Activated CD8-positive, alpha-beta T cell treated with anti-CD3 and anti-CD28 coated beads for 36 hours (primary cell): ENCODE measurements around the gene HOTAIR. TPM values are rescaled to one million over a fixed set of nuclear protein-coding genes. Genes with fewer than 3 reads are reported as not detected.

Experiments
- ATAC-seq: fragments of 200-7000 bp; cut with Tn5 transposase; one replicate; pipeline ENCODE4 v1.10.0; 2021; ENCODE audit warnings: mild to moderate bottlenecking, moderate library complexity
- CTCF ChIA-PET: fragments of 350-600 bp; sonication (Branson Sonifier 250); formaldehyde crosslinking; loops from one replicate; lab custom pipeline; 2021; ENCODE audit warnings: antibody characterized with exemption; lab: Charles Lee
- POLR2A ChIA-PET: fragments of 350-600 bp; sonication (Branson Sonifier 250); formaldehyde crosslinking; loops from one replicate; lab custom pipeline; 2021; ENCODE audit warnings: antibody characterized with exemption; lab: Charles Lee
- DNase-seq: peaks from one replicate; pipeline ENCODE4 v3.0.0-alpha.2; 2020
- H3K27ac Mint-ChIP-seq: one replicate; pipeline ENCODE4 v1.8.0; 2021; ENCODE audit warnings: mild to moderate bottlenecking, mixed read lengths
- H3K27me3 Mint-ChIP-seq: one replicate; pipeline ENCODE4 v1.8.0; 2021; ENCODE audit warnings: mixed read lengths
- H3K36me3 Mint-ChIP-seq: one replicate; pipeline ENCODE4 v1.8.0; 2021; ENCODE audit warnings: low read depth, mixed read lengths
- H3K4me1 Mint-ChIP-seq: one replicate; pipeline ENCODE4 v1.8.0; 2021; ENCODE audit warnings: low read depth, mixed read lengths
- H3K4me3 Mint-ChIP-seq: one replicate; pipeline ENCODE4 v1.8.0; 2021; ENCODE audit warnings: mild to moderate bottlenecking, moderate library complexity, mixed read lengths
- H3K9me3 Mint-ChIP-seq: one replicate; pipeline ENCODE4 v1.8.0; 2021; ENCODE audit warnings: mixed read lengths
- CTCF ChIP-seq: fragments of 200-600 bp; IDR thresholded peaks from one replicate; pipeline ENCODE4 v1.8.0; 2022; ENCODE audit warnings: antibody characterized with exemption, mild to moderate bottlenecking
- intact Hi-C: fragments of 100-400 bp; cut with micrococcal nuclease; formaldehyde crosslinking; loops from one replicate; pipeline ENCODE4 v1.10.0; 2022
- total RNA-seq, 2 experiments: library from RNA; stranded (reverse); gene quantifications; one replicate each; pipeline ENCODE4 v1.2.3, GENCODE V29; 2021

HOTAIR gene
- total RNA-seq, 2 experiments from 2014 or later = not detected

- Mint-ChIP-seq H3K4me3 (no peak overlapping the region), H3K27ac (no peak overlapping the region), H3K27me3 (peaks cover 77% of the 10 kb centered on the region), H3K4me1 (peaks cover 4% of the 10 kb centered on the region), H3K9me3 (no peaks in the 10 kb centered on the region), H3K36me3 (no peaks in the 10 kb centered on the region)
- no peak for DNase-seq
- ChIA-PET CTCF (no interaction called here), POLR2A (no interaction called here)
- no peak for ATAC-seq
- TF ChIP-seq CTCF = no peak
- intact Hi-C loops = loop anchor here (5.0 kb wide), 1 partner anchor 37 kb away; the partner anchor contains the start of genes HOTAIR and HOXC11
Measured at GRCh38 chr12:53935383-53936341, 39.1 kb downstream of the HOTAIR start.

GRCh38 chr12:53932915-53933314 is 41.8 kb downstream of the HOTAIR start:
- ATAC-seq = no peak
- peaks cover 4% of the 10 kb centered on the region for H3K4me1 Mint-ChIP-seq
- H3K9me3 Mint-ChIP-seq = no peaks in the 10 kb centered on the region
- TF ChIP-seq CTCF = no peak
- POLR2A ChIA-PET = interaction anchor here (0.9 kb wide), 1 partner anchor 8 kb away, joined by 3 read pairs; no protein-coding TSS in a partner anchor
- CTCF ChIA-PET = no interaction called here
- intact Hi-C loops = no loop called here
- H3K27ac Mint-ChIP-seq = no peak overlapping the region
- no peak overlapping the region for H3K4me3 Mint-ChIP-seq
- H3K36me3 Mint-ChIP-seq = no peaks in the 10 kb centered on the region
- DNase-seq = no peak
- H3K27me3 Mint-ChIP-seq = peaks cover 84% of the 10 kb centered on the region

- H3K27ac Mint-ChIP-seq = no peak overlapping the region
- intact Hi-C loops = no loop called here
- peaks cover 4% of the 10 kb centered on the region for H3K4me1 Mint-ChIP-seq
- H3K27me3 Mint-ChIP-seq = peaks cover 81% of the 10 kb centered on the region
- ATAC-seq (no peak), DNase-seq (no peak)
- no peak overlapping the region for H3K4me3 Mint-ChIP-seq
- H3K36me3 Mint-ChIP-seq = no peaks in the 10 kb centered on the region
- H3K9me3 Mint-ChIP-seq = no peaks in the 10 kb centered on the region
- POLR2A ChIA-PET = interaction anchor here (0.9 kb wide), 1 partner anchor 9 kb away, joined by 3 read pairs; no protein-coding TSS in a partner anchor
- no peak for TF ChIP-seq CTCF
- CTCF ChIA-PET = interaction anchor here (0.5 to 0.8 kb wide), 2 partner anchors 53 to 98 kb away, joined by 3 read pairs; partner anchors contain the start of gene HOXC10
Measured at GRCh38 chr12:53931844-53932581, 42.7 kb downstream of the HOTAIR start.

- no peak overlapping the region for H3K4me3 Mint-ChIP-seq
- TF ChIP-seq CTCF = no peak
- H3K36me3 Mint-ChIP-seq = no peaks in the 10 kb centered on the region
- POLR2A ChIA-PET = no interaction called here
- peaks cover 80% of the 10 kb centered on the region for H3K27me3 Mint-ChIP-seq
- H3K27ac Mint-ChIP-seq = no peak overlapping the region
- intact Hi-C loops = no loop called here
- no peaks in the 10 kb centered on the region for H3K9me3 Mint-ChIP-seq
- ATAC-seq = no peak
- peaks cover 4% of the 10 kb centered on the region for H3K4me1 Mint-ChIP-seq
- DNase-seq = no peak
- CTCF ChIA-PET = no interaction called here
Measured at GRCh38 chr12:53930591-53931255, 44.0 kb downstream of the HOTAIR start.
